ENCODE data around the gene STXBP1. TPM values are rescaled to one million over a fixed set of nuclear protein-coding genes. Genes with fewer than 3 reads are reported as not detected.

The STXBP1 gene
- total and polyA plus RNA-seq, 2 of the 4 experiments (the other 2 are of a cell fraction) = 15.8 to 22.6 TPM

DNA sequence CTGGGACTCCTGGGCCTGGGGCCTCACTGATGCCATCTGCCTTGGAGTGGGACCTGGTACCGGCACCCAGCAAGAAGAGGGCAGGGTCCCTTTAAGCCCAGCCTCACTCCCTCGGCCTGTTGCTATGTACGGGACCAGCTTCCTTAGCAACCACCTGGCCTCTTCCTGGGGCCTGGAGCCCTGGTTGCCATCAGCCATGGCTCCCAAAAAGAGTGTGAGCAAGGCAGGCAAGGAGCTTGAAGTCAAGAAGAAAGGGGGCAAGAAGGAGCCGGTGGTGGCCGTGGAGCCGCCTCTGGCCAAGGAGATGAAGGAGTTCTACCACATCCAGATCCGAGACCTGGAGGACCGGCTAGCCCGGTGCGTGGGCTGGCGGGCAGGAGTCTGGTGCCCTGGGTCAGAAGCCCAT is 94.8 kb downstream of the STXBP1 start, which contains the start of gene CFAP157:
CFAP157 (plus strand) TSS at position 153 of the 406 bp plus-strand sequence; CDS start at position 197, 44 bp downstream.
- no peak for DNase-seq
- dilution Hi-C loops (cut with HindIII; ENCODE audit: low sequenced_read_pairs, unreplicated experiment) (no loop called here), in situ Hi-C loops (cut with MboI; ENCODE audit: low sequenced_read_pairs) (no loop called here), intact Hi-C loops (cut with micrococcal nuclease) (no loop called here)
- H4K5ac ChIP-seq (ENCODE audit: low read depth, low read length) = no peak within 1 kb of the TSS
- H3K36me3 ChIP-seq (ENCODE audit: control insufficient read depth, insufficient read depth, low read length) = no peaks in the 10 kb centered on the region
- H3K23ac ChIP-seq (ENCODE audit: low read depth, low read length) = no peak within 1 kb of the TSS
- no peak within 1 kb of the TSS for H4K91ac ChIP-seq (ENCODE audit: insufficient read depth, low read depth, low read length)
- H3K9me1 ChIP-seq (ENCODE audit: insufficient read depth, low read length) = no peaks in the 10 kb centered on the region
- no peak within 1 kb of the TSS for H4K8ac ChIP-seq (ENCODE audit: low read depth in 2 of 2, low read length in 2 of 2)
- H2AK5ac ChIP-seq (ENCODE audit: low read depth, low read length) = no peak within 1 kb of the TSS; the same call in 1 of the 2 replicates
- no peak within 1 kb of the TSS for H2BK15ac ChIP-seq (ENCODE audit: low read depth, low read length)
- no peak within 1 kb of the TSS for H3K4me2 ChIP-seq (ENCODE audit: low read depth, low read length)
- H2BK20ac ChIP-seq (ENCODE audit: low read depth, low read length) = no peak within 1 kb of the TSS
- no peak within 1 kb of the TSS for H2AK9ac ChIP-seq (replicated peaks; ENCODE audit: low read depth, low read length, poor library complexity)
- H2BK120ac ChIP-seq (ENCODE audit: low read depth, low read length) = no peak within 1 kb of the TSS
- no TSS peak for BruUV-seq (replicated peaks)
- no peak within 1 kb of the TSS for H3K4me3 ChIP-seq (ENCODE audit: insufficient read depth, low read depth, low read length)
- no peaks in the 10 kb centered on the region for H3K79me1 ChIP-seq (ENCODE audit: low read depth in 1 of 2, low read length in 2 of 2)
- CTCF ChIA-PET = no interaction called here
- H3K9ac ChIP-seq (ENCODE audit: low read depth, low read length) = no peak within 1 kb of the TSS
- no peak within 1 kb of the TSS for H3K18ac ChIP-seq (ENCODE audit: low read depth, low read length)
- no peaks in the 10 kb centered on the region for H3K9me3 ChIP-seq (ENCODE audit: control insufficient read depth, insufficient read depth, low read length)
- POLR2A ChIA-PET (ENCODE audit: unreplicated experiment) = no interaction called here
- H2BK5ac ChIP-seq (ENCODE audit: low read depth, low read length, poor library complexity, severe bottlenecking) = no peak within 1 kb of the TSS
- peak; percentile 46; the same call in 1 of the 2 replicates for ATAC-seq (ENCODE audit: low read depth)
- H3K27me3 ChIP-seq (ENCODE audit: control insufficient read depth, insufficient read depth, low read length) = no peaks in the 10 kb centered on the region; the same call in 1 of the 2 replicates
- TF ChIP-seq NFE2L2 (IDR thresholded peaks at IDR 0.05; ENCODE audit: low read depth, low read length) = no peak
- no peak for TF ChIP-seq FOS (IDR thresholded peaks at IDR 0.05; ENCODE audit: low read depth, low read length)
- TF ChIP-seq CHD1 (IDR thresholded peaks at IDR 0.05; ENCODE audit: low read depth, low read length) = no peak
- TF ChIP-seq MAFK (IDR thresholded peaks at IDR 0.05; ENCODE audit: low read depth, low read length) = no peak
- no peak for TF ChIP-seq MXI1 (IDR thresholded peaks at IDR 0.05; ENCODE audit: borderline replicate concordance, low read depth, low read length)
- no peak for TF ChIP-seq RCOR1 (IDR thresholded peaks at IDR 0.05; ENCODE audit: insufficient replicate concordance, low read length)
- no peak for TF ChIP-seq SMC3 (IDR thresholded peaks at IDR 0.05; ENCODE audit: low read depth, low read length)
- no peak for TF ChIP-seq MAZ (IDR thresholded peaks at IDR 0.05; ENCODE audit: borderline replicate concordance, low read depth, low read length)
- TF ChIP-seq RFX5 (IDR thresholded peaks at IDR 0.05; ENCODE audit: low read depth, low read length) = no peak
- TF ChIP-seq BHLHE40 (IDR thresholded peaks at IDR 0.05; ENCODE audit: low read depth, low read length) = no peak
- TF ChIP-seq USF2 (IDR thresholded peaks at IDR 0.05; ENCODE audit: low read depth, low read length) = no peak
- TF ChIP-seq ELK1 (IDR thresholded peaks at IDR 0.05; ENCODE audit: borderline replicate concordance, low read depth, low read length) = no peak
- no peak for TF ChIP-seq POLR2A (IDR thresholded peaks at IDR 0.05; ENCODE audit: low read depth, low read length)
- TF ChIP-seq CEBPB (IDR thresholded peaks at IDR 0.05; ENCODE audit: low read depth, low read length) = no peak
- no peak for TF ChIP-seq RAD21 (IDR thresholded peaks at IDR 0.05; ENCODE audit: low read length)
- H2AFZ ChIP-seq (replicated peaks; ENCODE audit: low read length, poor library complexity) = no peak within 1 kb of the TSS
- no peak within 1 kb of the TSS for H3K56ac ChIP-seq (ENCODE audit: extremely low read depth, insufficient read depth, low read length)
- H3K4ac ChIP-seq (ENCODE audit: low read depth, low read length) = no peak within 1 kb of the TSS
- no peaks in the 10 kb centered on the region for H3K4me1 ChIP-seq (ENCODE audit: control insufficient read depth, insufficient read depth, low read length)
- H4K20me1 ChIP-seq (ENCODE audit: insufficient read depth, low read length) = no peaks in the 10 kb centered on the region
- 71% methylated on average over 8 of the region's 11 CpGs; no CpG with 5 or more reads in 1 of the 2 experiments for WGBS, 2 experiments (ENCODE audit: extremely low coverage in 2 of 2, insufficient read length in 1 of 2)
- no peak within 1 kb of the TSS for H3K14ac ChIP-seq (replicated peaks; ENCODE audit: low read depth, low read length)
- H3K27ac ChIP-seq (ENCODE audit: insufficient read depth, low read length) = no peak within 1 kb of the TSS
